ENCODE data around the gene PTH. TPM values are rescaled to one million over a fixed set of nuclear protein-coding genes. Genes with fewer than 3 reads are reported as not detected.

PTH gene
- total and polyA plus RNA-seq, 4 donors, result not detected

DNA sequence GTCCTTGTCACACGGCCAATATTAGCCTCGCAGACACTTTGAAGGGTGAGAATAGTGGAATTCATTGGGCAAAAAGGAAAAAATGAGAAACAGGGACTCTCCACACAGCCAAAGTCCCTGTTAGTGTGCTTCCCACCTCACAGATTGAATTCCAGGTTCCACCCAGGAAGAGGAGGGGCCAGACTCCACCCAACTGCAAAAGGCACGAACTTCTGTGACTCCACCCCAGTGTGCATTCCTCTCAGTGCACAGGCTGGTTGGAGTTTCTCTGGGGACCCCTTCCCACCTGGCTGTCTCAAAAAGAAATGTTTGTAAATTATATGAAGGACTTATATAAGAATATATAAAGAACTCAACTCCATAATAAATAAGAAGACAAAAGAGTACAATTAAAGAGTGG, 20.7 kb downstream of the PTH start:
- DNase-seq (ENCODE audit: low spot score), result no peak
- Histone ChIP-seq H3K4me3 (ENCODE audit: low read depth in 1 of 3, low read length in 3 of 3) (no peak overlapping the region), H3K9me3 (ENCODE audit: control insufficient read depth in 4 of 4, low read length in 3 of 4) (no peaks in the 10 kb centered on the region), H3K36me3 (ENCODE audit: control insufficient read depth in 4 of 4, insufficient read depth in 3 of 4, low read depth in 1 of 4, low read length in 3 of 4) (no peaks in the 10 kb centered on the region), H3K27ac (ENCODE audit: low read depth in 1 of 2, low read length in 2 of 2) (no peak overlapping the region), H3K4me1 (ENCODE audit: control insufficient read depth in 4 of 4, insufficient read depth in 4 of 4, low read length in 3 of 4) (peaks cover 4 to 37% (median 25%) of the 10 kb centered on the region in 4 donors), H3K27me3 (ENCODE audit: control insufficient read depth in 4 of 4, insufficient read depth in 4 of 4, low read length in 3 of 4) (no peaks in the 10 kb centered on the region), H3K9ac (ENCODE audit: low read depth in 1 of 2, low read length in 2 of 2) (no peak overlapping the region)
- WGBS, result 88% methylated on average over 3 of the region's 3 CpGs
- TF ChIP-seq, protein P1, sequence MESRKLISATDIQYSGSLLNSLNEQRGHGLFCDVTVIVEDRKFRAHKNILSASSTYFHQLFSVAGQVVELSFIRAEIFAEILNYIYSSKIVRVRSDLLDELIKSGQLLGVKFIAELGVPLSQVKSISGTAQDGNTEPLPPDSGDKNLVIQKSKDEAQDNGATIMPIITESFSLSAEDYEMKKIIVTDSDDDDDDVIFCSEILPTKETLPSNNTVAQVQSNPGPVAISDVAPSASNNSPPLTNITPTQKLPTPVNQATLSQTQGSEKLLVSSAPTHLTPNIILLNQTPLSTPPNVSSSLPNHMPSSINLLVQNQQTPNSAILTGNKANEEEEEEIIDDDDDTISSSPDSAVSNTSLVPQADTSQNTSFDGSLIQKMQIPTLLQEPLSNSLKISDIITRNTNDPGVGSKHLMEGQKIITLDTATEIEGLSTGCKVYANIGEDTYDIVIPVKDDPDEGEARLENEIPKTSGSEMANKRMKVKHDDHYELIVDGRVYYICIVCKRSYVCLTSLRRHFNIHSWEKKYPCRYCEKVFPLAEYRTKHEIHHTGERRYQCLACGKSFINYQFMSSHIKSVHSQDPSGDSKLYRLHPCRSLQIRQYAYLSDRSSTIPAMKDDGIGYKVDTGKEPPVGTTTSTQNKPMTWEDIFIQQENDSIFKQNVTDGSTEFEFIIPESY (IDR thresholded peaks at IDR 0.05), result no peak
- TF ChIP-seq GABPA (IDR thresholded peaks at IDR 0.05 in 1 of 2, conservative IDR thresholded peaks at IDR 0.05 in 1 of 2), result no peak
- TF ChIP-seq, protein P2, sequence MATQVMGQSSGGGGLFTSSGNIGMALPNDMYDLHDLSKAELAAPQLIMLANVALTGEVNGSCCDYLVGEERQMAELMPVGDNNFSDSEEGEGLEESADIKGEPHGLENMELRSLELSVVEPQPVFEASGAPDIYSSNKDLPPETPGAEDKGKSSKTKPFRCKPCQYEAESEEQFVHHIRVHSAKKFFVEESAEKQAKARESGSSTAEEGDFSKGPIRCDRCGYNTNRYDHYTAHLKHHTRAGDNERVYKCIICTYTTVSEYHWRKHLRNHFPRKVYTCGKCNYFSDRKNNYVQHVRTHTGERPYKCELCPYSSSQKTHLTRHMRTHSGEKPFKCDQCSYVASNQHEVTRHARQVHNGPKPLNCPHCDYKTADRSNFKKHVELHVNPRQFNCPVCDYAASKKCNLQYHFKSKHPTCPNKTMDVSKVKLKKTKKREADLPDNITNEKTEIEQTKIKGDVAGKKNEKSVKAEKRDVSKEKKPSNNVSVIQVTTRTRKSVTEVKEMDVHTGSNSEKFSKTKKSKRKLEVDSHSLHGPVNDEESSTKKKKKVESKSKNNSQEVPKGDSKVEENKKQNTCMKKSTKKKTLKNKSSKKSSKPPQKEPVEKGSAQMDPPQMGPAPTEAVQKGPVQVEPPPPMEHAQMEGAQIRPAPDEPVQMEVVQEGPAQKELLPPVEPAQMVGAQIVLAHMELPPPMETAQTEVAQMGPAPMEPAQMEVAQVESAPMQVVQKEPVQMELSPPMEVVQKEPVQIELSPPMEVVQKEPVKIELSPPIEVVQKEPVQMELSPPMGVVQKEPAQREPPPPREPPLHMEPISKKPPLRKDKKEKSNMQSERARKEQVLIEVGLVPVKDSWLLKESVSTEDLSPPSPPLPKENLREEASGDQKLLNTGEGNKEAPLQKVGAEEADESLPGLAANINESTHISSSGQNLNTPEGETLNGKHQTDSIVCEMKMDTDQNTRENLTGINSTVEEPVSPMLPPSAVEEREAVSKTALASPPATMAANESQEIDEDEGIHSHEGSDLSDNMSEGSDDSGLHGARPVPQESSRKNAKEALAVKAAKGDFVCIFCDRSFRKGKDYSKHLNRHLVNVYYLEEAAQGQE (IDR thresholded peaks at IDR 0.05), result no peak
- no peak for TF ChIP-seq NR2F2 (IDR thresholded peaks at IDR 0.05)
- TF ChIP-seq, protein P3, sequence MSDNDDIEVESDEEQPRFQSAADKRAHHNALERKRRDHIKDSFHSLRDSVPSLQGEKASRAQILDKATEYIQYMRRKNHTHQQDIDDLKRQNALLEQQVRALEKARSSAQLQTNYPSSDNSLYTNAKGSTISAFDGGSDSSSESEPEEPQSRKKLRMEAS (IDR thresholded peaks at IDR 0.05), result no peak
- no peak for TF ChIP-seq YY1 (IDR thresholded peaks at IDR 0.05)
- no peak for TF ChIP-seq FOXA2 (IDR thresholded peaks at IDR 0.05)
- TF ChIP-seq, protein P4, sequence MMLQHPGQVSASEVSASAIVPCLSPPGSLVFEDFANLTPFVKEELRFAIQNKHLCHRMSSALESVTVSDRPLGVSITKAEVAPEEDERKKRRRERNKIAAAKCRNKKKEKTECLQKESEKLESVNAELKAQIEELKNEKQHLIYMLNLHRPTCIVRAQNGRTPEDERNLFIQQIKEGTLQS (IDR thresholded peaks at IDR 0.05), result no peak
- no peak for TF ChIP-seq HNF4G (IDR thresholded peaks at IDR 0.05)
- no peak for TF ChIP-seq RXRA (IDR thresholded peaks at IDR 0.05)
- no peak for TF ChIP-seq SP1 (IDR thresholded peaks at IDR 0.05)
- TF ChIP-seq RAD21 (IDR thresholded peaks at IDR 0.05), result no peak
- TF ChIP-seq FOXA1 (IDR thresholded peaks at IDR 0.05), result no peak
- TF ChIP-seq, protein P5, sequence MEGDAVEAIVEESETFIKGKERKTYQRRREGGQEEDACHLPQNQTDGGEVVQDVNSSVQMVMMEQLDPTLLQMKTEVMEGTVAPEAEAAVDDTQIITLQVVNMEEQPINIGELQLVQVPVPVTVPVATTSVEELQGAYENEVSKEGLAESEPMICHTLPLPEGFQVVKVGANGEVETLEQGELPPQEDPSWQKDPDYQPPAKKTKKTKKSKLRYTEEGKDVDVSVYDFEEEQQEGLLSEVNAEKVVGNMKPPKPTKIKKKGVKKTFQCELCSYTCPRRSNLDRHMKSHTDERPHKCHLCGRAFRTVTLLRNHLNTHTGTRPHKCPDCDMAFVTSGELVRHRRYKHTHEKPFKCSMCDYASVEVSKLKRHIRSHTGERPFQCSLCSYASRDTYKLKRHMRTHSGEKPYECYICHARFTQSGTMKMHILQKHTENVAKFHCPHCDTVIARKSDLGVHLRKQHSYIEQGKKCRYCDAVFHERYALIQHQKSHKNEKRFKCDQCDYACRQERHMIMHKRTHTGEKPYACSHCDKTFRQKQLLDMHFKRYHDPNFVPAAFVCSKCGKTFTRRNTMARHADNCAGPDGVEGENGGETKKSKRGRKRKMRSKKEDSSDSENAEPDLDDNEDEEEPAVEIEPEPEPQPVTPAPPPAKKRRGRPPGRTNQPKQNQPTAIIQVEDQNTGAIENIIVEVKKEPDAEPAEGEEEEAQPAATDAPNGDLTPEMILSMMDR (IDR thresholded peaks at IDR 0.05; ENCODE audit: low read depth, low read length, missing input control), result no peak
- TF ChIP-seq HNF4A (conservative IDR thresholded peaks at IDR 0.05), result no peak
- no peak for TF ChIP-seq JUND (IDR thresholded peaks at IDR 0.05)

All from liver (tissue), 9 donors.